Endothelial cell of umbilical vein (primary cell): ENCODE measurements around the gene SLC44A3. TPM values are rescaled to one million over a fixed set of nuclear protein-coding genes. Genes with fewer than 3 reads are reported as not detected.

Source experiments
- BruUV-seq: library from RNA; stranded (reverse); fragments of 400-500 nt; replicated peaks from 2 replicates; lab custom pipeline; 2021; lab: Mats Ljungman, UMichigan
- CTCF ChIA-PET: fragments of 300-600, 350-600 bp; sonication (Branson Sonifier 250); formaldehyde crosslinking; loops from one replicate; lab custom pipeline; 2021; ENCODE audit warnings: antibody characterized with exemption, inconsistent platforms; lab: Charles Lee
- POLR2A ChIA-PET: fragments of 300-600, 350-600 bp; sonication (Branson Sonifier 250); formaldehyde crosslinking; loops from one replicate; lab custom pipeline; 2021; ENCODE audit warnings: antibody characterized with exemption, inconsistent platforms; lab: Charles Lee
- DNase-seq: peaks from one replicate; pipeline ENCODE4 v3.0.0-alpha.2; 2011; ENCODE audit warnings: low read depth, low spot score
- FAIRE-seq: peaks from 2 replicates; lab custom pipeline; 2011; peaks lifted over from hg19 to GRCh38; lab: Jason Lieb, UNC
- H2AFZ ChIP-seq: 2 replicates; pipeline ENCODE4 v1.6.0; 2012; ENCODE audit warnings: low read depth, low read length, control low read depth, inconsistent platforms
- H3K27ac ChIP-seq: 2 replicates; pipeline ENCODE4 v1.5.1; 2011; ENCODE audit warnings: low read depth, mild to moderate bottlenecking, control low read depth, low read length, moderate library complexity; ENCODE audit not compliant: insufficient read depth
- H3K27me3 ChIP-seq, 2 experiments: 2 replicates each; pipeline versions ENCODE4 v1.6.0 to v1.6.1; 2011; ENCODE audit warnings: low read length in 2 of 2, mixed read lengths in 1 of 2; ENCODE audit not compliant: control insufficient read depth in 2 of 2, insufficient read depth in 2 of 2
- H3K36me3 ChIP-seq, 2 experiments: 2 replicates in 1 of 2; 3 replicates in 1 of 2; pipeline ENCODE4 v1.5.1; 2011; ENCODE audit warnings: low read length in 2 of 2, mild to moderate bottlenecking in 1 of 2, moderate library complexity in 1 of 2; ENCODE audit not compliant: control insufficient read depth in 2 of 2, insufficient read depth in 2 of 2; ENCODE audit errors: extremely low read depth in 1 of 2
- H3K4me1 ChIP-seq: 3 replicates; pipeline ENCODE4 v1.5.1; 2011; ENCODE audit warnings: mild to moderate bottlenecking, low read length; ENCODE audit not compliant: control insufficient read depth, insufficient read depth; ENCODE audit errors: extremely low read depth
- H3K4me2 ChIP-seq: 2 replicates; pipeline ENCODE4 v1.6.1; 2011; ENCODE audit warnings: low read length, control low read depth, mixed read lengths; ENCODE audit not compliant: insufficient read depth
- H3K4me3 ChIP-seq, 3 experiments: fragments of 200-600 bp in 1 of 3; sonication (generic), shearing (Covaris generic) in 1 of 3; replicated peaks in 1 of 3; 2 replicates each; pipeline ENCODE4 v1.5.1; 2011 to 2016; ENCODE audit warnings: control low read depth in 3 of 3, low read length in 3 of 3, mild to moderate bottlenecking in 2 of 3, inconsistent platforms in 1 of 3, low read depth in 1 of 3, moderate library complexity in 1 of 3; ENCODE audit not compliant: insufficient read depth in 1 of 3
- H3K79me2 ChIP-seq: 2 replicates; pipeline ENCODE4 v1.6.0; 2012; ENCODE audit warnings: low read length, inconsistent platforms; ENCODE audit not compliant: control insufficient read depth, insufficient read depth
- H3K9ac ChIP-seq: replicated peaks from 2 replicates; pipeline ENCODE3; 2011; ENCODE audit warnings: low read length, control low read depth; ENCODE audit not compliant: insufficient read depth; ENCODE audit errors: extremely low read depth
- H3K9me1 ChIP-seq: replicated peaks from 3 replicates; pipeline ENCODE4 v1.6.0; 2011; ENCODE audit warnings: mild to moderate bottlenecking, low read length; ENCODE audit not compliant: control insufficient read depth, insufficient read depth; ENCODE audit errors: extremely low read depth
- H3K9me3 ChIP-seq: replicated peaks from 2 replicates; pipeline ENCODE4 v1.5.1; 2012; ENCODE audit warnings: low read length, inconsistent platforms; ENCODE audit not compliant: control insufficient read depth, insufficient read depth
- H4K20me1 ChIP-seq: replicated peaks from 2 replicates; pipeline ENCODE3; 2011; ENCODE audit warnings: mild to moderate bottlenecking, low read length; ENCODE audit not compliant: control insufficient read depth, insufficient read depth; ENCODE audit errors: extremely low read depth
- GATA2 ChIP-seq: IDR thresholded peaks from 2 replicates; pipeline ENCODE4 v1.7.0; 2011; ENCODE audit warnings: low read depth, mild to moderate bottlenecking, moderate library complexity, mixed read lengths, low read length; ENCODE audit not compliant: insufficient read length, insufficient read depth
- POLR2A ChIP-seq: IDR thresholded peaks from 2 replicates; pipeline ENCODE4 v1.6.1; 2012; ENCODE audit warnings: low read depth, mild to moderate bottlenecking, control low read depth, low read length
- dilution Hi-C: fragments of 300-500 bp; cut with MboI; formaldehyde crosslinking; loops from one replicate; pipeline ENCODE4 v1.15.0; 2019; ENCODE audit warnings: low sequenced_read_pairs; ENCODE audit not compliant: extremely low pct_ligation_motif_present
- intact Hi-C: fragments of 100-400 bp; cut with micrococcal nuclease; formaldehyde crosslinking; loops from one replicate; pipeline ENCODE4 v1.10.0; 2022
- polyA plus RNA-seq, 4 experiments: library from polyadenylated mRNA; depleted of rRNA in 3 of 4; stranded (reverse) in 3 of 4; unstranded in 1 of 4; fragments of >200 nt; gene quantifications; 2 replicates each; pipeline versions ENCODE4 v1.2.1 to v1.2.3, GENCODE V29; 2011 to 2012; ENCODE audit warnings: missing spikeins in 1 of 4
- total RNA-seq: library from RNA; stranded (reverse); gene quantifications from 2 replicates; pipeline ENCODE4 v1.2.3, GENCODE V29; 2021
- TF ChIP-seq, protein P1 (sequence below), 2 donors: IDR thresholded peaks; 1 replicate in 1 of 2; 2 replicates in 1 of 2; pipeline ENCODE4 v1.5.1; 2011; ENCODE audit warnings: low read length in 2 of 2, mild to moderate bottlenecking in 2 of 2, moderate library complexity in 2 of 2, control low read depth in 1 of 2, inconsistent platforms in 1 of 2, low read depth in 1 of 2; ENCODE audit not compliant: insufficient read depth in 1 of 2; ENCODE audit errors: extremely low read depth in 1 of 2

Gene SLC44A3
- total and polyA plus RNA-seq, 2 donors (not counting 3 experiments of a cell fraction or from before 2014, with no cell fraction given), result 0.29 to 0.42 TPM

DNA sequence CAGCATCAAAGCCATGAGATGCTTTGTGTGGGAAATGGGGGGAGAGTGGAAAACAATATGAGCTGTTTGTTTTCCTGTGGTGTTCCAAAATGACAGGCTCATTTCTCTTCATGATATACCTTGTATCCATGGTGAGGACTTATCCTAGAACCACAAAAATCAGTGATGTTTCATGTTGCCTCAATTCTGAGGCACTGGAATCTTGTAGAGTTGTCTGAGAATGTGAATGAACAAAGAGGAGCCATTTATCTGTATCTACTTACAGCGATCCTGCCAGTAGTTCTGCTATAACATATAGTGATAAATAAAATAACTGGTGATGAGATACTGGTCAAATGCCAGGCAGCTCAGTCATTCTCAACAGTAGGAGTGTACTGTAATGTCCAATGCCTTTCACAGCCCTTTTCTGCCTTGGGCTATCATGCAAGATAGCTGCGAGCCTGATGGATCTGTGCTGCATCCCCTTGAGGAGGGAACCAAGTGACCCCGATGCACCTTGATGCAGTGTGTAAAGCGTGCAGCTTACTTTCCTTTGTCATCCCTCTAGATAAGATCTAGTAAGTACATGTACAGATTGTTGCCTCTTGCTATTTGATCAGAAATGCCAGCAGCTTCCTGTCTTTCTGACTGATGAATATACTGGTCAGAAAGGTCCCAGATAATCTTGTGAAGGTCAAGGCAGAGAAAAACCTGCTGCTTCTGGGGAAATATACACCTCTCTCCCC, 52.8 kb downstream of the SLC44A3 start:
- dilution Hi-C loops (no loop called here), intact Hi-C loops (no loop called here)
- BruUV-seq, result no TSS peak
- H3K27ac ChIP-seq, result no peak overlapping the region
- H3K9me1 ChIP-seq, result no peaks in the 10 kb centered on the region
- H3K4me3 ChIP-seq, result no peak overlapping the region
- H4K20me1 ChIP-seq, result no peaks in the 10 kb centered on the region
- no peak overlapping the region for H2AFZ ChIP-seq
- no peak overlapping the region for H3K4me2 ChIP-seq
- FAIRE-seq (peak; percentile 4), DNase-seq (peak; percentile 23)
- H3K4me1 ChIP-seq, result peaks cover 29% of the 10 kb centered on the region
- peak; percentile 82 for TF ChIP-seq GATA2
- TF ChIP-seq, protein P1, sequence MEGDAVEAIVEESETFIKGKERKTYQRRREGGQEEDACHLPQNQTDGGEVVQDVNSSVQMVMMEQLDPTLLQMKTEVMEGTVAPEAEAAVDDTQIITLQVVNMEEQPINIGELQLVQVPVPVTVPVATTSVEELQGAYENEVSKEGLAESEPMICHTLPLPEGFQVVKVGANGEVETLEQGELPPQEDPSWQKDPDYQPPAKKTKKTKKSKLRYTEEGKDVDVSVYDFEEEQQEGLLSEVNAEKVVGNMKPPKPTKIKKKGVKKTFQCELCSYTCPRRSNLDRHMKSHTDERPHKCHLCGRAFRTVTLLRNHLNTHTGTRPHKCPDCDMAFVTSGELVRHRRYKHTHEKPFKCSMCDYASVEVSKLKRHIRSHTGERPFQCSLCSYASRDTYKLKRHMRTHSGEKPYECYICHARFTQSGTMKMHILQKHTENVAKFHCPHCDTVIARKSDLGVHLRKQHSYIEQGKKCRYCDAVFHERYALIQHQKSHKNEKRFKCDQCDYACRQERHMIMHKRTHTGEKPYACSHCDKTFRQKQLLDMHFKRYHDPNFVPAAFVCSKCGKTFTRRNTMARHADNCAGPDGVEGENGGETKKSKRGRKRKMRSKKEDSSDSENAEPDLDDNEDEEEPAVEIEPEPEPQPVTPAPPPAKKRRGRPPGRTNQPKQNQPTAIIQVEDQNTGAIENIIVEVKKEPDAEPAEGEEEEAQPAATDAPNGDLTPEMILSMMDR (IDR thresholded peaks at IDR 0.05; ENCODE audit: extremely low read depth in 1 of 2, insufficient read depth in 1 of 2, low read depth in 1 of 2, low read length in 2 of 2), result no peak
- TF ChIP-seq POLR2A, result no peak
- no peak overlapping the region for H3K9ac ChIP-seq
- no peaks in the 10 kb centered on the region for H3K9me3 ChIP-seq
- no peaks in the 10 kb centered on the region for H3K79me2 ChIP-seq
- POLR2A ChIA-PET, result no interaction called here
- H3K27me3 ChIP-seq, result no peaks in the 10 kb centered on the region
- H3K36me3 ChIP-seq, result no peaks in the 10 kb centered on the region
- CTCF ChIA-PET, result interaction anchor here (0.8 to 5.2 kb wide), 6 partner anchors 9 to 170 kb away, joined by 4 to 39 read pairs (median 12); no protein-coding TSS in a partner anchor
